NOMO-1 treated with dmso at 0.1 percent for 144 hours (cell line): ENCODE data around the gene FGF1.
A peak's percentile ranks its signal among the peaks of the same experiment; 100 is the strongest.

ENCODE experiments used
- DNase-seq: peaks from one replicate; lab custom pipeline; 2025; ENCODE audit not compliant: unreplicated experiment; lab: John Stamatoyannopoulos, UW

Gene FGF1

DNA sequence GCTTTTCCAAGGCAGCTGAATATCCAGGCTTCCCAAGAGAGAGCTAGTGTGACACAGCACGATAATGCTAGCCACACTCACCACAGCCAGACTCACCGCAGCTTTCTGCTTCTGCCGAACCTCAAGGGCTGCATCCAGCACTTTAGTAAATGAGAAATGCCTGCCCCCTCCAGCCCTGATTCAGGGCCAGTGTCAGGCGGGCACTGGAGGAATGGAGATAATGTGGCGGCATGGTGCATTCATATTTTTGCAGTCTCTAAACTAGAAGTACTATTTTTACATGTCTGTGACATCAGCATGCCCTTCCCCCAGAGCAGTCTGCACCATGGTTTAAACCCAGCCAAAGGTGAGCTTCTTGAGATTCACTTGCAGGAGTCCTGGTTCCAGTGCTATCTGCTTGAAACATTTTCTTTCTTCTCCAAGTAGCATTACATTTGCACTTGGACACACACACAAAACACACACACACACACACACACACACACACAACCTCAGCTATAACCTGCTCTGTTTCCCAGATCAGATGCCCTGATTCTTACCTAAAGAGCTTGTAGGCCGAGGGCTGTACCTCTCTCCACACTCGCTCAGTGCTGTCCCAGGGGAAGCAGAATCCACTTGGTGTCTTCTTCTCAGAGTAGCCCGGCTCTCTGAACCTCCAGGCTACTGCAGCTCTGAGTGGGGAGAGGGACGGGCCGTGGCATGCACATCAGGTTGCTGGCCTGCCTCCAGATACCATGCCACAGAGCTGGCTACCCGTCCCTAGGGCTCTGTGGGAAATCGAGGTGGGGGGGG, at the start of gene FGF1:
TSS of gene FGF1 (minus strand) at position 673 of the 792 bp plus-strand sequence. CDS start 71,963 bp downstream, outside the sequence.
- DNase-seq: no peak

DNA sequence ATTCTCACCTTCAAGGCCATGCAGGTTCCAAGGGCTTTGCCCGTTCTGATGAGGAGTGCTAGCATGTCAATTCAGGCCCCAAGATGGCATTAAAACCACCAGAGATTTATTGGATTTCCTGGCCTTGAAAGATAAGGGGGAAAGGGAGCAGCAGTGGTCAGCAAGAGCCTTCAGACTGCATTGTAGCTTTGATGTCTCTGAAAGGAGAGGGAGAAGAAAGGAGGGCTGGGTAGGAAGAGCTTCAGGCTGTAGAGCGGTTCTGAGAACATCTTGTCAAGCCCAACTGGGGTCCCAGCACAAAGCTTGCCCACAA, 41.8 kb upstream of the FGF1 start:
- no peak for DNase-seq

DNA sequence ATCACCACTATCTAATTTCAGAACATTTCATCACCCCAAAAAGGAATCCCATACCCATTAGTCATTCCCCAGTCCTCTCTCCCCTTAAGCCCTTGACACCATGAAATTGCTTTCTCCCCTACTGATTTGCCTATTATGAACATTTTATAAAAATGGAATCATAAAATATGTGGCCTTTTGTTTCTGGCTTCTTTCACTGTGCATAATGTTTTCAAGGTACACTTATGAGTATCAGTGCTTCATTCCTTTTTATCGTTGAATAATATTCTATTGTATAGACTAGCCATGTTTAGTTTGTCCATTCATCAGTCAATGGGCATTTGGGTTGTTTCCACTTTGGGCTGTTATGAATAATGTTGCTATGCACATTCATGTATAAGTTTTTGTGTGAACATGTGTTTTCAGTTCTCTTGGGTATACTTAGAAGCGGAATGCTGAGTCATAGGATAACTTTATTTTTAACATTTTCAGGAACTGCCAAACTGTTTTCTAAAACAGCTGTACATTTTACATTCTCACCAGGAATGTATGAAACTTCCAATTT, 40.4 kb upstream of the FGF1 start:
- DNase-seq: peak; percentile 49

GRCh38 chr5:142725231-142726187, 39.6 kb upstream of the FGF1 start:
- DNase-seq: no peak

GRCh38 chr5:142724821-142725220, 38.9 kb upstream of the FGF1 start:
- no peak for DNase-seq

DNA sequence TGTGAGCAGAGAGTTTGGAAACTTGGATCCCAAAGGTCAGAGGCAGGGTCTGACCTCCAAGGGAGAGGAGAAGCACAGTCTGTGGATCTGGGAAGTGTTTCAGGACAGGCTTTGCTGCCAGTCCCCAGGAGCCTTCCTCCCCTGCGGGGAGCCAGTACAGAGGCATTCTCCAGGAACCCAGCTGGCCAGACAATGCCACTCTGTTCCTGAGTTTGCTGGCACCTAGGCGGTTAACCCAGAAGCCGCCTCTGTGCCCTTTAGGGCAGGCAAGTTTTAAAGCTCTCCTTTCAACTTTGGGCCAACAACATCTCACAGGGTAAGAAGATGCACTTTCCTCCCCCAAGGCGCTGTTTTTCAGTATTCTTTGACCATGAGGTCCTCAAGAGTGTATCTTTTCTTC, 37.0 kb upstream of the FGF1 start:
- no peak for DNase-seq

GRCh38 chr5:142722146-142722545, 36.3 kb upstream of the FGF1 start:
- no peak for DNase-seq

GRCh38 chr5:142720641-142721271, 34.9 kb upstream of the FGF1 start:
- no peak for DNase-seq

DNA sequence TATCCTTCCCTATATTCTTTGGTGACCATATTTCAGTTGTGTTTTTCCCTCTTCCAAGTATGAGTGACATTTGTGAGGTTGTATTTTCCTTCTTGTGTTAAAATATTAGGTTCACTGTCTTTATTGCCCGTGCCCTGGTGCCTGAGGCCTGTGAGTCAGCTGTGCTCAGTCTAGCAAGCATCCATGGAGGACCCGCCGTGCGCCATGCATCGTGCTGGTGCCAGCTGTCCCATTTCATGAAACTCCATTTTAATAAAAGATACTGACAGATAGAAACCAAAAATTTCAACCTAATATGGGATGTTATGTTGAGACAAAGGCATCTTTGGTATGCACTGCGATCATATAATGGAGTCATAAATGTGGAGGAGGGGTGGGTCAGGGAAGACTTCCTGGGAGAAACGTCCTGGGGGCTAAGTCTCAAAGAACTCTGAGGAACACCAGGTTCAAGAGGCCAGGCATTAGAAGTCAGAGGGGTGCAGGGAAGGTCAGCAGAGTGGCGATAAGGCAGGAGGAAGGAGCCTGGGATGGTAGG, 34.0 kb upstream of the FGF1 start:
- no peak for DNase-seq

GRCh38 chr5:142717582-142718215, 31.8 kb upstream of the FGF1 start:
- DNase-seq: peak; percentile 55

DNA sequence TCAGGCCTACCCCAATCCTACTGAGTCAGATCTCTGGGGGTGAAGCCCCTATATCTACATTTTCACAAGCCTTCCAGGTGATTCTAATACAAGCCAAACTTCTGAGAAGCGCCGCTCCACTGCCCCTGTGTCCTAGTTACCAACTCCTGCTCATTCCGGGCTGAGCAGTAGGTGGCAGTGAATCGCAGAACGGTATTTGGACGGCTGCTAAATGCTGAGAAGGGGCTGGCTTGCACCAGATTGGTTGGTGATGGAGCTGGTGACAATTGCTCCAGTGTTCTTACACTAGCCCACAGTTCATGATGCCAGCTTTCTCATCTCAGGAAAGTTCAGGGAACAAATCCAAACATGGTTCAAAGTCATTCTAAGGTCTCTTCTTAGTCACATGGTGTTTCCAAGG, 31.1 kb upstream of the FGF1 start:
- peak; percentile 15 for DNase-seq

- no peak for DNase-seq
These were observed 29.4 kb upstream of the FGF1 start for GRCh38 chr5:142715291-142715690.

DNA sequence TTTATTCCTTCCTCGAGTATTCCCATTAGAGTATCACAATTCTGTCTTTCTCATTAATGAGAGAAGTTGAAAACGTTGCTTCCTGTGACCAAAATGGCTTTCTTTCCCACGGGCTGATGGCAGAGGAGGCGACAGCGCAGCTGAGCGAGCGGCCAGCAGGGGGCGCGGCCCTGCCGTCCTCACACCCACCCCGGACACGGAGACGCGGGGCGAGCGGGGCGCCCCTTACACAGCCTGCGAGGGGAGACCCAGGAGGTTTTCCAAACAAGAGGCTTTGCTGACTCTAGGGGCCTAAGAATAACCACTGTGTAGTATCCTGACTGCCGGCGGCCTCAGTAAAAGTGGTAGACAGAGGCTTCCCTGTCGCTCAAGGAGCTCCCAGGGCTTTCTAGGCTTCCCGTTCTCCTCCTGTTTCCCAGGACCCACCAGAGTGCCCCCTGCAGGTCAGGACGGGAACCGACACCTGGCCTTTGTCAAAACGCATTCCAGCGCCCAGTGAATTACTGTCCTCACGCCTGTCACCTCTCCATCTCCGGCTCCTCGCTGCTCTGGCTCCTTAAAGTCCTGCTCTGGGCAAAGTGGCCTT, 27.3 kb upstream of the FGF1 start:
- peak; percentile 78 for DNase-seq

DNA sequence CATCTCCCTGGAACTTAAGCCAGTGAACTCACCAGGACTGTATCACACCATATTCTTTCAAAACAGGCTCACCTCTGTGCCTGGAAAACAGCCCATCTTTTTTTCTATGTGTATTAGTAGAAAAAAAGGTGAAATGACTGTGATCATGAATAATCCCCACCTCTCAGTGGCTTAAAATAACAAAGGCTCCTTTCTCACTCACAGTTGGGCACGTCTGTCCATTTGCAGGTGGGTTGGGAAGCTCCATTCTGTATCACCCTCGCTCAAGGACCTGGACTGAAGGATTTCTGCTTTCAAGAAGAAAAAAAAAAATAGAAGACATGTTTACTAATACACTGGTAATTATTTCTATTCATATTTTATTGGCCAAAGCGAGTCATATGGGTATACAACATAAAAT, 17.3 kb upstream of the FGF1 start:
- DNase-seq: no peak

- DNase-seq: no peak
These were observed 15.9 kb upstream of the FGF1 start for GRCh38 chr5:142701673-142702311.

DNA sequence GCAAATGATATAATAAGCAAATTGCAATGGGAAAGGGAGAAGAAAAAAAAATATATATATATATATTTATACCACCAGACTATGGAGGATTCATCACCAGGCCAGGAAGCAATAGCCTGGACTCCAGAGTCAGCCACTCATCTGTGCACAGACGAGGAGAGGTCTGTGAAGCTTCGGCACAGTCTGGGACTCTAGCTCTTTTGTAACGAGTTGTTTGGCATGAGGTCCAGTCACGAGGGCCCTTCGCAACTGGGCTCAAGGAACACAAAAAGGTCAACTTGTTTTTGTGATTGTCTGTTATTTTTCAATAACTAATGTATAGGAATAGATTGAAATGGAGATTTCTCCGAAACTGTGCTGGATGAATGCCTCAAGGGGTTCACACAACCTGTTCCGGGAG, 14.7 kb upstream of the FGF1 start:
- no peak for DNase-seq

- peak; percentile 77 for DNase-seq
These were observed 13.4 kb upstream of the FGF1 start for GRCh38 chr5:142699184-142699720.

GRCh38 chr5:142698447-142699183, 12.7 kb upstream of the FGF1 start:
- no peak for DNase-seq
